BE2C (cell line): ENCODE results near the gene FAM174C.

Experiments
- DNase-seq: peaks from one replicate; pipeline ENCODE4 v3.0.0-alpha.2; 2020
- H3K27me3 ChIP-seq: fragments of 250-450 bp; sonication (Bioruptor Pico); 2 replicates; pipeline ENCODE4 v1.5.1; 2020; ENCODE audit warnings: mild to moderate bottlenecking
- H3K36me3 ChIP-seq: fragments of 250-450 bp; sonication (Bioruptor Pico); 2 replicates; pipeline ENCODE4 v1.5.1; 2020; ENCODE audit warnings: mild to moderate bottlenecking
- H3K4me1 ChIP-seq: fragments of 250-450 bp; sonication (Bioruptor Pico); 2 replicates; pipeline ENCODE4 v1.5.1; 2020
- H3K4me3 ChIP-seq: 2 replicates; pipeline ENCODE4 v1.5.1; 2011; ENCODE audit warnings: low read depth, low read length
- H3K9me3 ChIP-seq: fragments of 250-450 bp; sonication (Bioruptor Pico); 2 replicates; pipeline ENCODE4 v1.5.1; 2020
- TF ChIP-seq, protein P1 (sequence below): IDR thresholded peaks from 2 replicates; pipeline ENCODE4 v1.5.1; 2012; ENCODE audit warnings: mild to moderate bottlenecking, low read depth, low read length

Gene FAM174C

DNA sequence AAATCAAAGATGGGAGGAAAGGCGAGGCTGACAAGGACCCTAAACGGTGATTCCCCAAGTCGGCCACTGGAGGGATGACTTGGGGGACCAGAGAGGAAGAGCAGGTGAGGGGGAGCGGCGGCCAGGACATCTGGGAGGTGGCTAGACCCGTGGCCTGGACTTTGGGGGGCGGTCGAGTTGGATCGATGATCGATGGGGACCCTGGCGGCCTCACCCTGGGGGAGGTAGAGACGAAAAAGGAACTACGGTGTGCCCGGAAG is 13.9 kb upstream of the FAM174C start:
- TF ChIP-seq, protein P1, sequence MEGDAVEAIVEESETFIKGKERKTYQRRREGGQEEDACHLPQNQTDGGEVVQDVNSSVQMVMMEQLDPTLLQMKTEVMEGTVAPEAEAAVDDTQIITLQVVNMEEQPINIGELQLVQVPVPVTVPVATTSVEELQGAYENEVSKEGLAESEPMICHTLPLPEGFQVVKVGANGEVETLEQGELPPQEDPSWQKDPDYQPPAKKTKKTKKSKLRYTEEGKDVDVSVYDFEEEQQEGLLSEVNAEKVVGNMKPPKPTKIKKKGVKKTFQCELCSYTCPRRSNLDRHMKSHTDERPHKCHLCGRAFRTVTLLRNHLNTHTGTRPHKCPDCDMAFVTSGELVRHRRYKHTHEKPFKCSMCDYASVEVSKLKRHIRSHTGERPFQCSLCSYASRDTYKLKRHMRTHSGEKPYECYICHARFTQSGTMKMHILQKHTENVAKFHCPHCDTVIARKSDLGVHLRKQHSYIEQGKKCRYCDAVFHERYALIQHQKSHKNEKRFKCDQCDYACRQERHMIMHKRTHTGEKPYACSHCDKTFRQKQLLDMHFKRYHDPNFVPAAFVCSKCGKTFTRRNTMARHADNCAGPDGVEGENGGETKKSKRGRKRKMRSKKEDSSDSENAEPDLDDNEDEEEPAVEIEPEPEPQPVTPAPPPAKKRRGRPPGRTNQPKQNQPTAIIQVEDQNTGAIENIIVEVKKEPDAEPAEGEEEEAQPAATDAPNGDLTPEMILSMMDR: peak; percentile 18; the same call in 1 of the 2 replicates
- no peak for DNase-seq
- Histone ChIP-seq H3K27me3 (no peaks in the 10 kb centered on the region), H3K36me3 (peaks cover 16% of the 10 kb centered on the region), H3K4me3 (peak overlapping the region; percentile 71), H3K9me3 (no peaks in the 10 kb centered on the region), H3K4me1 (peaks cover 49% of the 10 kb centered on the region)

DNA sequence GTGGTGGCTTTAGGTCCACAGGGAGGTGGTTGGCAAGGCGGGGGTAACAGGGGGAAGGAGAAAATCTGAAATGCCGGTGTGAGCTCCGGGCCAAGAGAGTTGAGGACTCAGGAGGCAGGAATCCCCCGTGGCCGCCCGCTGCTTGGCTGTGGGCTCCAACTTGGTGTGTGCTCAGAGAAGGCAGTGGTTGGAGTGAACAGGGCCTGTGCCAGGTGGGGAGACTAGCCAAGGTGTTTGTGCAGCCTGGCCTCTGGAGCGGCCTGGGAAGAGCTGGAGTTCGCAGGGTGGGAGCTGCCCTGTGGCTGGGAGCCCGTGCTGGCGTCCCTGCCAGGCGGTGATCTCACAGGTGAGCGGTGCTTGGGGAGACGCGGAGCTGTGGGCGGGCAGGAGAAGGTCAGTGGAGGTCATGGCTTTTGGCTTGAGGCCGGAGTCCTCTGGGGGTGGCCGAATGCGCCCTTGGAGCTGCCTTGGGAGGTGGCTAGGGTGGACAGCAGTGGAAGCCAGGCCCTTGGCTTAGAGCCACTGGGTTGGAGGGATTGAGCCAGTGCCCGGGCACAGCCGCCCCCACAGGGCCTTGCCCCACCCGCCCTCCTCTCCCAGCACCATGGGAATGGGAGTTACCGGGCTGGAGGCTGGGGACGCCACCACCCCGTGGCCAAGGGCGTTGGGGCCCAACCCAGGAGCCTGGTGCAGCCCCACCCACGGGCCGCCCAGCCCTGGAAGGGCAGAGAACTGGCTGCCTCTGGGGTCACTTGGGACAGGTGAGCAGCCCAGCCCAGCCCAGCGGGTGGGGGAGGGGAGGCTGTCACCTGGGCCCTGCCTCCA is 13.3 kb upstream of the FAM174C start:
- Histone ChIP-seq H3K36me3 (peaks cover 11% of the 10 kb centered on the region), H3K4me1 (peaks cover 50% of the 10 kb centered on the region), H3K4me3 (peak overlapping the region; percentile 71), H3K27me3 (no peaks in the 10 kb centered on the region; the same call in 1 of the 2 replicates), H3K9me3 (no peaks in the 10 kb centered on the region)
- TF ChIP-seq, protein P1: no peak
- no peak for DNase-seq

DNA sequence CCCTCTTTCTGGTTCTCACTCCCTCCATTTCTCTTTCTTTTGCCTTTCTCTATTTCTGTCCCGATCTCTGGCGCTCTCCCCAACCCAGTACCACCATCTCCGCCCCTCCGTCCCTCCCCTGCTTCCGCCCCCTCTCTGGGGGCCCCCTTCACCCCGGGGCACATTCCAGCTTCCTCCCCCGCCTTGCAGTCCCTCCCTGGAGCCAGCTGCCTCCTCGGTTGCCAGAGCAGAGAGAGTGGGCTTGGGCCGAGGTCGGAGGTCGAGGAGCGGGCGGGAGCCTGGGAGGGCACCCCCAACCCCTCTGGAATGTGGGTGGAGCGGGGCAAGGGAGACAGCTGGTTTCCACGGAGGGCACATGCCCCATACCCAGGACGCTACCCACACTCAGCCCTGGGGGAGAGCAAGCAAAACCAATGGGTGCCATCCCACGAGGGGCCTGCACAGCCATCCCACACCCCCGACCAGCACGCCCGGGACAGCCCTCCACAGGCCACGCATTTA is 12.7 kb upstream of the FAM174C start:
- H3K4me3 ChIP-seq: no peak overlapping the region
- peaks cover 3% of the 10 kb centered on the region; the same call in 1 of the 2 replicates for H3K27me3 ChIP-seq
- TF ChIP-seq, protein P1: no peak
- H3K4me1 ChIP-seq: peaks cover 56% of the 10 kb centered on the region
- H3K9me3 ChIP-seq: no peaks in the 10 kb centered on the region
- no peak for DNase-seq
- peaks cover 6% of the 10 kb centered on the region for H3K36me3 ChIP-seq

DNA sequence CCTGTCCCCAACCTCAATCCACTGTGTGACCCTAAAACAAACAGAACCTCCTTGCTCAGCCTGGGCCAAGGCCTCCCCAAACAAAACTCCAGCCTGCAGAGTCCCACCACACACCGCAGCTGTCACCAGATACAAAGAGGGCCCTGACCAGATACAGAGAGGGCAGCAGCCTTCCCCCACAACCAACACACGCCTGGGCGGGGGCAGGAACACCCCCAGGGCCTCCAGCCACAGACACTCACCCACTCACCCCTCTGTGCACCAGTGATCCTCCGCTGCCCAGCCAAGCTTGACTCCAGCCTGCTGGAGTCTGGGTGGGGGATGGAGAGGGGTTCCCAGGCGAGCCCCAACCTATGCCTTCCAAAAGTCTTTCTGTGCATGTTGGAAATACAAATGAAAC is 12.1 kb upstream of the FAM174C start:
- Histone ChIP-seq H3K4me1 (peaks cover 57% of the 10 kb centered on the region), H3K36me3 (peaks cover under 1% of the 10 kb centered on the region), H3K4me3 (no peak overlapping the region), H3K27me3 (peaks cover 3% of the 10 kb centered on the region; the same call in 1 of the 2 replicates), H3K9me3 (no peaks in the 10 kb centered on the region)
- no peak for DNase-seq
- TF ChIP-seq, protein P1: no peak

DNA sequence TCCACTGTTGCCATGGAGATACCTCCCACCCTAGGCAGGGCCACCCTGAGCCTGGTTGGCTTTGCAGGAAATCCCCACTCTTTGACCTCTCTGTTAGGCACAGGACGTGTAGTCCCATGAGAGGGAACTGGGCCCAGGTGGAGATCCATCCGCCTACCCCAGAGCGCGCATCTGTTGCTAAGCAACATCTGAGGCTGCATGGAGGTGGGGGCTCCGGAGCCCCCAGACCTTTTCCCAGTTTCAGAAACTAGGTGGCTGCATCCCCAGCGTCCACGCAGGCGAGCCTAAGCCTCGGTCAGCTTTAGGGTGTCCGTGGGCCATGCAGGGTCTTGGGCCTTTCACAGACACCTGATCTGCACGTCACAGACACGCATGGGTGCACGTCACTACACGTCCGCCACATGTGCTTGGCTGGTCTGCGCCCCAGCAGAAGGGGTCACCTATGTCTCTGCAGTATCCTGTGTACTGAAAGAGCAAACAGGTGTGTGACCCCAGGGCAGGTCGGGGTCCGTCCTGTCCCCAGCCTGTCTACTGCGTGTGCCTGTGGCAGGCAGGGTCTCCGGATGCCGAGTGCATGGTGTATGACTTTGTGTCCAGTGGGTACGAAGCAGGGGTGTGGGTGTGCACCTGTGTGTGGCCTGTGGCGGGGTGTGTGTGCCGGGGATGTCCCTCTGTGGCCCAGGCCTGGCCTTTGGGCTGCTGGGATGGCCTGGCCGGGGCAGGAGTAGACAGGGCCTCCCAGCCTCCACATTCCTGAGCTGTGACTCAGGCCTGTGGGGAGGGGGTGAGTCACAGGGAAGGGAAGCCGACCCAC is 10.3 kb upstream of the FAM174C start:
- TF ChIP-seq, protein P1: no peak
- DNase-seq: peak; percentile 64
- Histone ChIP-seq H3K4me1 (peaks cover 55% of the 10 kb centered on the region), H3K36me3 (no peaks in the 10 kb centered on the region), H3K9me3 (no peaks in the 10 kb centered on the region), H3K27me3 (peaks cover 3% of the 10 kb centered on the region; the same call in 1 of the 2 replicates), H3K4me3 (no peak overlapping the region)
